B cell (primary cell): ENCODE data around the gene VAMP4. TPM values are rescaled to one million over a fixed set of nuclear protein-coding genes. Genes with fewer than 3 reads are reported as not detected.
"Not testable (repeated sequence)": the region's sequence is repeated elsewhere in the genome, so short reads cannot be mapped to it uniquely, and the experiment has no call there.

Experiments used
- ATAC-seq: fragments of 200-7000 bp; cut with Tn5 transposase; one replicate; pipeline ENCODE4 v1.10.0; 2021; ENCODE audit warnings: low read depth, mild to moderate bottlenecking, moderate number of reproducible peaks, moderate library complexity
- CTCF ChIA-PET: fragments of 350-600 bp; sonication (Branson Sonifier 250); formaldehyde crosslinking; loops from one replicate; lab custom pipeline; 2021; ENCODE audit warnings: antibody characterized with exemption, inconsistent platforms; lab: Charles Lee
- POLR2A ChIA-PET: fragments of 350-600 bp; sonication (Branson Sonifier 250); formaldehyde crosslinking; loops from one replicate; lab custom pipeline; 2021; ENCODE audit warnings: antibody characterized with exemption; lab: Charles Lee
- DNase-seq: peaks from one replicate; pipeline ENCODE4 v3.0.0; 2013
- H2AFZ ChIP-seq: 2 replicates; pipeline ENCODE4 v1.6.1; 2012; ENCODE audit warnings: mild to moderate bottlenecking, low read depth, low read length; ENCODE audit not compliant: insufficient read depth, poor library complexity, severe bottlenecking
- H3K27ac ChIP-seq, 2 donors: 1 replicate in 1 of 2; 2 replicates in 1 of 2; pipeline ENCODE4 v1.5.1; 2012 to 2013; ENCODE audit warnings: low read length in 2 of 2, mild to moderate bottlenecking in 2 of 2, moderate library complexity in 1 of 2
- H3K27me3 ChIP-seq, 4 experiments: fragments of 200-600 bp in 1 of 4; sonication (generic) in 1 of 4; replicated peaks in 1 of 4; 1 replicate in 2 of 4; 2 replicates in 2 of 4; pipeline versions ENCODE4 v1.6.1 to v1.7.0; 2013 to 2016; ENCODE audit warnings: low read length in 3 of 4, mild to moderate bottlenecking in 2 of 4, mixed read lengths in 1 of 4, moderate library complexity in 1 of 4; ENCODE audit not compliant: insufficient read depth in 4 of 4, control insufficient read depth in 3 of 4; ENCODE audit errors: control extremely low read depth in 1 of 4
- H3K36me3 ChIP-seq, 2 experiments: replicated peaks in 1 of 2; 1 replicate in 1 of 2; 2 replicates in 1 of 2; pipeline versions ENCODE4 v1.6.1 to v1.7.1; 2013; ENCODE audit warnings: low read length in 1 of 2; ENCODE audit not compliant: insufficient read depth in 2 of 2, control insufficient read depth in 1 of 2; ENCODE audit errors: control extremely low read depth in 1 of 2, extremely low read depth in 1 of 2
- H3K4me1 ChIP-seq, 2 donors: fragments of 200-600 bp in 1 of 2; sonication (generic) in 1 of 2; 1 replicate in 1 of 2; 2 replicates in 1 of 2; pipeline versions ENCODE4 v1.5.1 to v1.6.1; 2013 to 2017; ENCODE audit warnings: low read length in 2 of 2; ENCODE audit not compliant: control insufficient read depth in 2 of 2, insufficient read depth in 2 of 2
- H3K4me2 ChIP-seq: replicated peaks from 2 replicates; pipeline ENCODE3; 2012; ENCODE audit warnings: mild to moderate bottlenecking, low read depth, low read length; ENCODE audit not compliant: poor library complexity, severe bottlenecking
- H3K4me3 ChIP-seq, 5 experiments: fragments of 200-600 bp in 1 of 5; sonication (generic) in 1 of 5; 1 replicate in 3 of 5; 2 replicates in 2 of 5; pipeline versions ENCODE4 v1.5.1 to v1.7.0; 2011 to 2016; ENCODE audit warnings: low read length in 4 of 5, mild to moderate bottlenecking in 4 of 5, low read depth in 2 of 5, control low read depth in 1 of 5, moderate library complexity in 1 of 5; ENCODE audit not compliant: insufficient read depth in 1 of 5; ENCODE audit errors: control extremely low read depth in 1 of 5, extremely low read depth in 1 of 5
- H3K79me2 ChIP-seq: fragments of 200-600 bp; sonication (generic); one replicate; pipeline ENCODE4 v1.6.0; 2016; ENCODE audit warnings: low read length; ENCODE audit not compliant: control insufficient read depth, insufficient read depth
- H3K9ac ChIP-seq: fragments of 200-600 bp; sonication (generic); 2 replicates; pipeline ENCODE4 v1.6.1; 2017; ENCODE audit warnings: mild to moderate bottlenecking, low read length, moderate library complexity
- H3K9me3 ChIP-seq, 3 donors: one replicate each; pipeline versions ENCODE4 v1.6.1 to v1.7.1; 2013; ENCODE audit warnings: low read length in 2 of 3; ENCODE audit not compliant: control insufficient read depth in 2 of 3, insufficient read depth in 1 of 3; ENCODE audit errors: control extremely low read depth in 1 of 3
- H4K20me1 ChIP-seq: 2 replicates; pipeline ENCODE4 v1.6.0; 2012; ENCODE audit warnings: mild to moderate bottlenecking, low read length; ENCODE audit not compliant: insufficient read depth, control insufficient read depth, poor library complexity, severe bottlenecking
- H3K27ac Mint-ChIP-seq: one replicate; pipeline ENCODE4 v1.8.0; 2021; ENCODE audit warnings: mixed read lengths
- H3K27me3 Mint-ChIP-seq: one replicate; pipeline ENCODE4 v1.8.0; 2021; ENCODE audit warnings: mixed read lengths
- H3K4me1 Mint-ChIP-seq: one replicate; pipeline ENCODE4 v1.8.0; 2021; ENCODE audit warnings: mixed read lengths
- H3K4me3 Mint-ChIP-seq: one replicate; pipeline ENCODE4 v1.8.0; 2021; ENCODE audit warnings: mixed read lengths
- H3K9me3 Mint-ChIP-seq: one replicate; pipeline ENCODE4 v1.8.0; 2022; ENCODE audit warnings: mixed read lengths; ENCODE audit not compliant: insufficient read depth
- EZH2 ChIP-seq: IDR thresholded peaks from 2 replicates; pipeline ENCODE4 v1.6.1; 2012; ENCODE audit warnings: borderline replicate concordance, low read depth, mild to moderate bottlenecking, moderate library complexity, low read length; ENCODE audit not compliant: insufficient read depth, poor library complexity, severe bottlenecking
- WGBS: methylation state at CpG from one replicate; pipeline ENCODE4 v1.1.5; 2013; ENCODE audit warnings: missing lambda C conversion rate; ENCODE audit not compliant: insufficient coverage; 5-methylcytosine and 5-hydroxymethylcytosine counted together
- intact Hi-C: fragments of 100-400 bp; cut with micrococcal nuclease; formaldehyde crosslinking; loops from one replicate; pipeline ENCODE4 v1.10.0; 2022
- polyA plus RNA-seq: library from polyadenylated mRNA; depleted of rRNA; stranded (reverse); fragments of >200 nt; gene quantifications from 2 replicates; pipeline ENCODE4 v1.2.3, GENCODE V29; 2012
- total RNA-seq, 2 donors: library from RNA; stranded (reverse); fragments of 120-200 nt in 1 of 2; gene quantifications; 1 replicate in 1 of 2; 2 replicates in 1 of 2; pipeline versions ENCODE4 v1.2.3 to v1.2.4, GENCODE V29; 2013 to 2022
- TF ChIP-seq, protein P1 (sequence below): fragments of 200-600 bp; IDR thresholded peaks from one replicate; pipeline ENCODE4 v1.8.0; 2022; ENCODE audit warnings: antibody characterized with exemption, mild to moderate bottlenecking

The VAMP4 gene
- total and polyA plus RNA-seq, 2 donors (not counting 1 experiment from before 2014, with no cell fraction given) = 11.6 to 21.8 TPM

DNA sequence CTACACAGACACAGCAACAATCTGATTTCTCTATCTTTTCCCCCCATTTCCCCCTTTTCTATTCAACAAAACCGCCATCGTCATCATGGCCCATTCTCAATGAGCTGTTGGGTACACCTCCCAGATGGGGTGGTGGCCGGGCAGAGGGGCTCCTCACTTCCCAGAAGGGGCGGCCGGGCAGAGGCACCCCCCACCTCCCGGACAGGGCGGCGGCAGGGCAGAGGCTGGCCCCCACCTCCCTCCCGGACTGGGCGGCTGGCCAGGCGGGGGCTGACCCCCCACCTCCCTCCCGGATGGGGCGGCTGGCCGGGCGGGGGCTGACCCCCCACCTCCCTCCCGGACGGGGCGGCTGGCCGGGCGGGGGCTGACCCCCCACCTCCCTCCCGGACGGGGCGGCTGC is 48.3 kb downstream of the VAMP4 start:
- H3K9me3 ChIP-seq, intact Hi-C loops, ATAC-seq, H4K20me1 ChIP-seq, H3K27ac ChIP-seq, H3K9ac ChIP-seq, CTCF ChIA-PET, H3K36me3 ChIP-seq, H3K4me3 Mint-ChIP-seq, POLR2A ChIA-PET, H3K4me1 ChIP-seq, H3K4me1 Mint-ChIP-seq, H3K9me3 Mint-ChIP-seq, H3K4me3 ChIP-seq, H3K4me2 ChIP-seq, H3K27me3 ChIP-seq, H3K27ac Mint-ChIP-seq, H3K27me3 Mint-ChIP-seq, H3K79me2 ChIP-seq, H2AFZ ChIP-seq, DNase-seq: not testable (repeated sequence)
- 100% methylated on average over 1 of the region's 23 CpGs for WGBS

DNA sequence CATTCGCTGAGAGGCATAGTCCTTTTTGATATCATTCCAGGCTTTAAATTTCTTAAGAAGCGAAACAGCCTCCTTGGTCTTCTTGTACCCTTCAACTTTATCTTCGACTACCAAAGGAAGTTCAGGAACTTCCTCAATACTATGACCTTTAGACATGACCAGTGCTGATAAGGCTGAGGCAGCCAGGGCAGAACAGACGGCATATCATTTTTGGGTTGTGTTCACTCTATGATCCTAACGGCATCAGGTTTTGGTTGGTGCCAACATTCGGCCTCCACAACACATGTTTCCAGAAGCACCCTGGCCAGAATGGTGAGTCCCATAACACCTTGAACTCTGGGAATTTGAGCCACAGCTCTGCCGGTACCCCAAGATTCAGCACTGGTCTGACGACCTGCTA is 58.0 kb downstream of the VAMP4 start:
- H3K4me3 ChIP-seq = no peak overlapping the region
- POLR2A ChIA-PET = no interaction called here
- no peaks in the 10 kb centered on the region for H3K27me3 ChIP-seq
- no peak overlapping the region for H3K9ac ChIP-seq
- no peak overlapping the region for H3K4me2 ChIP-seq
- no peaks in the 10 kb centered on the region for H3K36me3 ChIP-seq
- Mint-ChIP-seq H3K9me3 (peaks cover 6% of the 10 kb centered on the region), H3K27me3 (peaks cover 6% of the 10 kb centered on the region), H3K27ac (no peak overlapping the region), H3K4me1 (no peaks in the 10 kb centered on the region), H3K4me3 (no peak overlapping the region)
- intact Hi-C loops = no loop called here
- 69% methylated on average over 7 of the region's 8 CpGs for WGBS
- CTCF ChIA-PET = no interaction called here
- H3K9me3 ChIP-seq = peaks cover 0 to 3% (median 2%) of the 10 kb centered on the region in 3 donors
- ATAC-seq (no peak), DNase-seq (no peak)
- TF ChIP-seq EZH2 = no peak
- TF ChIP-seq, protein P1, sequence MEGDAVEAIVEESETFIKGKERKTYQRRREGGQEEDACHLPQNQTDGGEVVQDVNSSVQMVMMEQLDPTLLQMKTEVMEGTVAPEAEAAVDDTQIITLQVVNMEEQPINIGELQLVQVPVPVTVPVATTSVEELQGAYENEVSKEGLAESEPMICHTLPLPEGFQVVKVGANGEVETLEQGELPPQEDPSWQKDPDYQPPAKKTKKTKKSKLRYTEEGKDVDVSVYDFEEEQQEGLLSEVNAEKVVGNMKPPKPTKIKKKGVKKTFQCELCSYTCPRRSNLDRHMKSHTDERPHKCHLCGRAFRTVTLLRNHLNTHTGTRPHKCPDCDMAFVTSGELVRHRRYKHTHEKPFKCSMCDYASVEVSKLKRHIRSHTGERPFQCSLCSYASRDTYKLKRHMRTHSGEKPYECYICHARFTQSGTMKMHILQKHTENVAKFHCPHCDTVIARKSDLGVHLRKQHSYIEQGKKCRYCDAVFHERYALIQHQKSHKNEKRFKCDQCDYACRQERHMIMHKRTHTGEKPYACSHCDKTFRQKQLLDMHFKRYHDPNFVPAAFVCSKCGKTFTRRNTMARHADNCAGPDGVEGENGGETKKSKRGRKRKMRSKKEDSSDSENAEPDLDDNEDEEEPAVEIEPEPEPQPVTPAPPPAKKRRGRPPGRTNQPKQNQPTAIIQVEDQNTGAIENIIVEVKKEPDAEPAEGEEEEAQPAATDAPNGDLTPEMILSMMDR = no peak
- H3K27ac ChIP-seq = no peak overlapping the region
- H2AFZ ChIP-seq = no peak overlapping the region
- no peaks in the 10 kb centered on the region for H4K20me1 ChIP-seq
- H3K79me2 ChIP-seq = no peaks in the 10 kb centered on the region
- no peaks in the 10 kb centered on the region for H3K4me1 ChIP-seq
